Kidney (tissue), 14 donors: Measurements from ENCODE around the gene PLPP3. TPM values are rescaled to one million over a fixed set of nuclear protein-coding genes. Genes with fewer than 3 reads are reported as not detected.

Source experiments
- DNase-seq, 5 donors: peaks; one replicate each; pipeline ENCODE4 v3.0.0-alpha.2; 2013 to 2020
- FAIRE-seq: peaks from 2 replicates; lab custom pipeline; 2012; peaks lifted over from hg19 to GRCh38; lab: Jason Lieb, UNC
- H3K27ac ChIP-seq, 2 donors: one replicate each; pipeline ENCODE4 v1.7.0; 2013; ENCODE audit warnings: low read depth in 2 of 2, low read length in 2 of 2, inconsistent platforms in 1 of 2
- H3K27me3 ChIP-seq: one replicate; pipeline ENCODE4 v1.7.1; 2013; ENCODE audit warnings: low read length, inconsistent platforms; ENCODE audit not compliant: control insufficient read depth, insufficient read depth
- H3K36me3 ChIP-seq, 3 donors: one replicate each; pipeline versions ENCODE4 v1.7.0 to v1.7.1; 2013; ENCODE audit warnings: low read length in 3 of 3, control low read depth in 1 of 3, inconsistent platforms in 1 of 3; ENCODE audit not compliant: insufficient read depth in 3 of 3, control insufficient read depth in 2 of 3
- H3K4me1 ChIP-seq, 3 donors: one replicate each; pipeline versions ENCODE4 v1.7.0 to v1.7.1; 2013; ENCODE audit warnings: low read length in 3 of 3, inconsistent platforms in 1 of 3, low read depth in 1 of 3; ENCODE audit not compliant: control insufficient read depth in 2 of 3, insufficient read depth in 2 of 3
- H3K4me3 ChIP-seq, 3 donors: one replicate each; pipeline versions ENCODE4 v1.7.0 to v1.8.1; 2013; ENCODE audit warnings: low read length in 3 of 3, control low read depth in 1 of 3, inconsistent platforms in 1 of 3
- H3K9ac ChIP-seq, 3 donors: one replicate each; pipeline versions ENCODE4 v1.7.0 to v1.7.1; 2013; ENCODE audit warnings: low read length in 3 of 3, control low read depth in 1 of 3, inconsistent platforms in 1 of 3
- H3K9me3 ChIP-seq, 3 donors: one replicate each; pipeline versions ENCODE4 v1.7.0 to v1.7.1; 2013; ENCODE audit warnings: low read length in 3 of 3, control low read depth in 1 of 3, inconsistent platforms in 1 of 3; ENCODE audit not compliant: control insufficient read depth in 2 of 3, insufficient read depth in 1 of 3
- CTCF ChIP-seq: IDR thresholded peaks from 3 replicates; pipeline ENCODE4 v1.5.1; 2012; ENCODE audit warnings: mild to moderate bottlenecking, moderate library complexity, borderline replicate concordance; ENCODE audit not compliant: insufficient read depth; ENCODE audit errors: extremely low read depth
- intact Hi-C: fragments of 100-400 bp; cut with DNase I; formaldehyde crosslinking; loops from one replicate; pipeline ENCODE4 v1.11.1; 2022
- polyA plus RNA-seq: library from polyadenylated mRNA; stranded (reverse); fragments of 350-450 nt; fragmentation: Illumina TruSeq; extraction: RNeasy Lipid Tissue Mini Kit (QIAGEN cat#74804); gene quantifications from one replicate; pipeline ENCODE4 v1.2.3, GENCODE V29; 2014; ENCODE audit warnings: low read depth, low replicate concordance; ENCODE audit not compliant: insufficient read depth
- total RNA-seq: library from RNA; stranded (reverse); fragmentation: NEBNext Ultra II Directional; extraction: Animal tissue kit (Norgen Biotek cat#: 25700); gene quantifications from one replicate; pipeline ENCODE4 v1.2.1, GENCODE V29; 2021
- donor health status: control.
- donor health status: control.
- donor health status: control.
- donor health status: control.
- donor health status: control.
- donor health status: DM: yes; HTN: yes; CAD: no.
- donor health status: Normal renal cell carcinoma (clear cell type).

PLPP3 gene
- total and polyA plus RNA-seq, 2 donors from 2014 or later, result 100 to 107 TPM

GRCh38 chr1:56516539-56517252 lies 62.7 kb downstream of the PLPP3 start:
- peak overlapping the region in 1 of 3 donors; percentile 7 for H3K9ac ChIP-seq
- DNase-seq (peak in 3 of 5 donors; percentile 29 to 85 (median 83)), FAIRE-seq (no peak)
- no peaks in the 10 kb centered on the region for H3K9me3 ChIP-seq
- H3K36me3 ChIP-seq, result peaks cover 6 to 32% (median 10%) of the 10 kb centered on the region in 3 donors
- no peak for TF ChIP-seq CTCF
- peak overlapping the region; percentile 69 to 88 for H3K27ac ChIP-seq
- no peak overlapping the region for H3K4me3 ChIP-seq
- no peaks in the 10 kb centered on the region for H3K27me3 ChIP-seq
- H3K4me1 ChIP-seq, result peaks cover 2 to 40% (median 21%) of the 10 kb centered on the region in 3 donors
- intact Hi-C loops, result no loop called here

GRCh38 chr1:56515898-56516538 lies 63.3 kb downstream of the PLPP3 start:
- H3K27me3 ChIP-seq, result no peaks in the 10 kb centered on the region
- no peak overlapping the region for H3K4me3 ChIP-seq
- FAIRE-seq (no peak), DNase-seq (no peak)
- TF ChIP-seq CTCF, result no peak
- H3K9ac ChIP-seq, result peak overlapping the region in 1 of 3 donors; percentile 7
- peaks cover 2 to 47% (median 27%) of the 10 kb centered on the region in 3 donors for H3K4me1 ChIP-seq
- intact Hi-C loops, result no loop called here
- peak overlapping the region; percentile 69 to 88 for H3K27ac ChIP-seq
- H3K36me3 ChIP-seq, result peaks cover 8 to 36% (median 17%) of the 10 kb centered on the region in 3 donors
- H3K9me3 ChIP-seq, result no peaks in the 10 kb centered on the region

DNA sequence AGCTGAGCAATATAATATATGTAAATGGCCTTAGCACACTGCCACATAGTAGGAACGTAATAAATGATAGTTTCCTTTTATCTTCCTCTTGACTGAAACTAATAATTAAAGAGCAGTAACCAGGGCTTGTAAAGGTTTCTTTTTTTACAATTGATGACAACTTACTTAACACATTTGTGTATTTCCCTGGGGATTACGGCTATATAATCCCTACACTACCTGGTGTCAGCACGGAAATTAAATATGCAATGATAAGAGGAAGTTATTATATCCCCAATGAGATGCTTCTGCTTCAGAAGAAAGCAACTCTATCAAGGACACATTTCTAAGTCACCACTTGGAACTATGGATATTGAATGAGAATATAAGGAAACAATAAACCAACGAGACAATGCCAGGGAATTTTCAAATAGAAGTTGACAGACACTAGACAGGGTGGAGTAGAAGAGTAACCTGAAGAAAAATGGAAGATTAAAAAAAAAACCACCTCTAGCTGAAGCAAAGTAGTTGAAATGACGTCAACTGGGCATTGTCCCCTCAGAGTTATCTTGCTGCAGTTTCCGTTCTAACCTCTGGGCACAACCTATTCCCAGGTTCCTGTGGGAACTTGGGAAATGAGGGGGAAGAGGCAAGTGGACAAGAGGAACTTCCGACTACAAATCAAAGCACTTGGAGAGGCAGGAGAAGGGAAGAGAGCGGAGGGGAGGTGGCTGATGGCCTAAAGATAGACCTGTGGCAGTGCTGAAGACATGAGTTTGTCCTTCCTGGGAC lies 66.5 kb downstream of the PLPP3 start:
- no peak for FAIRE-seq
- H3K27me3 ChIP-seq, result no peaks in the 10 kb centered on the region
- intact Hi-C loops, result no loop called here

More for the DNA sequence above, 66.5 kb downstream of the PLPP3 start:
- Histone ChIP-seq H3K27ac (peak overlapping the region; percentile 38 to 49), H3K9me3 (no peaks in the 10 kb centered on the region), H3K4me3 (no peak overlapping the region), H3K9ac (no peak overlapping the region), H3K36me3 (peaks cover 9 to 43% (median 20%) of the 10 kb centered on the region in 3 donors), H3K4me1 (peaks cover 9 to 72% (median 53%) of the 10 kb centered on the region in 3 donors)
- DNase-seq, result peak in 1 of 5 donors; percentile 53
- no peak for TF ChIP-seq CTCF
